AG04450 (cell line): Measurements from ENCODE around the gene DNPH1. TPM values are rescaled to one million over a fixed set of nuclear protein-coding genes. Genes with fewer than 3 reads are reported as not detected.

Experiments
- CTCF ChIA-PET: fragments of 300-600, 350-600 bp; formaldehyde crosslinking; extraction: SDS; loops from one replicate; lab custom pipeline; 2022; ENCODE audit warnings: antibody characterized with exemption, inconsistent platforms; lab: Charles Lee
- POLR2A ChIA-PET: fragments of 350-600 bp; formaldehyde crosslinking; extraction: SDS; loops from one replicate; lab custom pipeline; 2021; ENCODE audit warnings: antibody characterized with exemption, inconsistent platforms; lab: Yijun Ruan, JAX
- DNase-seq: peaks from one replicate; pipeline ENCODE4 v3.0.0-alpha.2; 2011; ENCODE audit warnings: low read depth, low spot score
- H3K27ac ChIP-seq: one replicate; pipeline ENCODE4 v1.5.1; 2012; ENCODE audit warnings: low read depth, low read length, control low read depth
- H3K27me3 ChIP-seq: one replicate; pipeline ENCODE4 v1.6.0; 2012; ENCODE audit warnings: low read length; ENCODE audit not compliant: control insufficient read depth, insufficient read depth
- H3K4me3 ChIP-seq: 2 replicates; pipeline ENCODE4 v1.5.1; 2011; ENCODE audit warnings: mild to moderate bottlenecking, low read depth, low read length, control low read depth
- H3K9me3 ChIP-seq: 2 replicates; pipeline ENCODE4 v1.5.1; 2012; ENCODE audit warnings: low read length; ENCODE audit not compliant: control insufficient read depth, insufficient read depth
- CTCF ChIP-seq: IDR thresholded peaks from 2 replicates; pipeline ENCODE4 v1.5.1; 2011; ENCODE audit warnings: low read depth, low read length, control low read depth, inconsistent platforms
- polyA plus RNA-seq: library from polyadenylated mRNA; depleted of rRNA; stranded (reverse); fragments of >200 nt; gene quantifications from 2 replicates; pipeline ENCODE4 v1.2.3, GENCODE V29; 2011

DNPH1 gene
- polyA plus RNA-seq, 1 experiment: 36.9 TPM

GRCh38 chr6:43240950-43241349 is 11.7 kb upstream of the DNPH1 start:
- ChIA-PET CTCF (interaction anchor here (1.9 kb wide), 1 partner anchor 12 kb away, joined by 9 read pairs; the partner anchor contains the start of gene DNPH1), POLR2A (no interaction called here)
- DNase-seq: no peak
- peaks cover 65% of the 10 kb centered on the region for H3K27me3 ChIP-seq
- no peaks in the 10 kb centered on the region; the same call in 1 of the 2 replicates for H3K9me3 ChIP-seq
- H3K4me3 ChIP-seq: no peak overlapping the region
- TF ChIP-seq CTCF: no peak
- H3K27ac ChIP-seq: no peak overlapping the region

GRCh38 chr6:43239054-43239453 is 9.8 kb upstream of the DNPH1 start:
- Histone ChIP-seq H3K9me3 (no peaks in the 10 kb centered on the region; the same call in 1 of the 2 replicates), H3K27me3 (peaks cover 46% of the 10 kb centered on the region), H3K27ac (no peak overlapping the region), H3K4me3 (no peak overlapping the region)
- no peak for DNase-seq
- CTCF ChIA-PET: interaction anchor here (2.3 kb wide), 1 partner anchor 10 kb away, joined by 29 read pairs; the partner anchor contains the start of gene DNPH1
- TF ChIP-seq CTCF: no peak
- POLR2A ChIA-PET: no interaction called here

GRCh38 chr6:43235841-43236240 is 6.6 kb upstream of the DNPH1 start:
- ChIA-PET CTCF (no interaction called here), POLR2A (no interaction called here)
- H3K27me3 ChIP-seq: peaks cover 28% of the 10 kb centered on the region
- no peaks in the 10 kb centered on the region; the same call in 1 of the 2 replicates for H3K9me3 ChIP-seq
- no peak overlapping the region for H3K27ac ChIP-seq
- no peak overlapping the region for H3K4me3 ChIP-seq
- DNase-seq: no peak
- TF ChIP-seq CTCF: no peak

- TF ChIP-seq CTCF: no peak
- DNase-seq: no peak
- CTCF ChIA-PET: no interaction called here
- Histone ChIP-seq H3K27me3 (peaks cover 9% of the 10 kb centered on the region), H3K9me3 (no peaks in the 10 kb centered on the region), H3K27ac (no peak overlapping the region), H3K4me3 (no peak overlapping the region)
- POLR2A ChIA-PET: interaction anchor here (0.6 kb wide), 1 partner anchor 27 kb away, joined by 5 read pairs; no protein-coding TSS in a partner anchor
Measured at GRCh38 chr6:43231735-43232450, 2.6 kb upstream of the DNPH1 start.

- Histone ChIP-seq H3K9me3 (no peaks in the 10 kb centered on the region), H3K27ac (no peak overlapping the region), H3K4me3 (no peak overlapping the region), H3K27me3 (peaks cover 9% of the 10 kb centered on the region)
- DNase-seq: no peak
- TF ChIP-seq CTCF: no peak
- CTCF ChIA-PET: no interaction called here
- POLR2A ChIA-PET: no interaction called here
Measured at GRCh38 chr6:43231053-43231452, 1.8 kb upstream of the DNPH1 start.
